CD14-positive monocyte (primary cell): ENCODE measurements around the gene SLC28A3. TPM values are rescaled to one million over a fixed set of nuclear protein-coding genes. Genes with fewer than 3 reads are reported as not detected.
"Not testable (repeated sequence)": the region's sequence is repeated elsewhere in the genome, so short reads cannot be mapped to it uniquely, and the experiment has no call there.

Experiments used
- DNase-seq, 3 donors: peaks; one replicate each; pipeline ENCODE4 v3.0.0-alpha.2; 2011 to 2022
- H2AFZ ChIP-seq: 2 replicates; pipeline ENCODE4 v1.6.0; 2012; ENCODE audit warnings: mild to moderate bottlenecking, low read depth, low read length, inconsistent platforms; ENCODE audit not compliant: insufficient read depth, poor library complexity, severe bottlenecking
- H3K27ac ChIP-seq, 2 donors: 1 replicate in 1 of 2; 2 replicates in 1 of 2; pipeline ENCODE4 v1.5.1; 2012 to 2013; ENCODE audit warnings: low read length in 2 of 2, control low read depth in 1 of 2, inconsistent platforms in 1 of 2, low read depth in 1 of 2, mild to moderate bottlenecking in 1 of 2
- H3K27me3 ChIP-seq, 2 donors: one replicate each; pipeline versions ENCODE4 v1.6.0 to v1.6.1; 2011 to 2013; ENCODE audit warnings: low read length in 2 of 2; ENCODE audit not compliant: control insufficient read depth in 2 of 2, insufficient read depth in 2 of 2
- H3K36me3 ChIP-seq, 2 donors: replicated peaks in 1 of 2; 1 replicate in 1 of 2; 2 replicates in 1 of 2; pipeline versions ENCODE4 v1.5.1 to v1.6.1; 2012 to 2013; ENCODE audit warnings: low read length in 2 of 2, control low read depth in 1 of 2, inconsistent platforms in 1 of 2, mild to moderate bottlenecking in 1 of 2; ENCODE audit not compliant: insufficient read depth in 2 of 2, control insufficient read depth in 1 of 2
- H3K4me1 ChIP-seq, 2 donors: 1 replicate in 1 of 2; 2 replicates in 1 of 2; pipeline versions ENCODE4 v1.5.1 to v1.6.1; 2012 to 2013; ENCODE audit warnings: low read length in 2 of 2, control low read depth in 1 of 2, inconsistent platforms in 1 of 2, mild to moderate bottlenecking in 1 of 2, moderate library complexity in 1 of 2; ENCODE audit not compliant: insufficient read depth in 2 of 2, control insufficient read depth in 1 of 2
- H3K4me2 ChIP-seq: replicated peaks from 2 replicates; pipeline ENCODE3; 2012; ENCODE audit warnings: low read length, moderate library complexity, mild to moderate bottlenecking; ENCODE audit not compliant: poor library complexity, severe bottlenecking; ENCODE audit errors: extremely low read depth
- H3K4me3 ChIP-seq, 3 experiments: fragments of 200-600 bp in 1 of 3; sonication (generic) in 1 of 3; replicated peaks in 1 of 3; 1 replicate in 2 of 3; 2 replicates in 1 of 3; pipeline ENCODE4 v1.5.1; 2011 to 2013; ENCODE audit warnings: low read length in 3 of 3, mild to moderate bottlenecking in 3 of 3, control low read depth in 2 of 3, low read depth in 2 of 3, inconsistent platforms in 1 of 3, moderate library complexity in 1 of 3
- H3K79me2 ChIP-seq: 2 replicates; pipeline ENCODE4 v1.6.0; 2012; ENCODE audit warnings: mild to moderate bottlenecking, control low read depth, inconsistent platforms, low read length, moderate library complexity; ENCODE audit not compliant: insufficient read depth
- H3K9ac ChIP-seq: 2 replicates; pipeline ENCODE4 v1.6.0; 2017; ENCODE audit warnings: low read length, mild to moderate bottlenecking; ENCODE audit not compliant: insufficient read depth, poor library complexity, severe bottlenecking
- H3K9me3 ChIP-seq, 2 donors: replicated peaks in 1 of 2; 1 replicate in 1 of 2; 2 replicates in 1 of 2; pipeline versions ENCODE4 v1.5.1 to v1.6.1; 2012 to 2013; ENCODE audit warnings: low read length in 2 of 2, control low read depth in 1 of 2; ENCODE audit not compliant: control insufficient read depth in 1 of 2, insufficient read depth in 1 of 2
- H4K20me1 ChIP-seq: 2 replicates; pipeline ENCODE4 v1.6.0; 2012; ENCODE audit warnings: mild to moderate bottlenecking, low read length, control low read depth, moderate library complexity; ENCODE audit not compliant: insufficient read depth
- H3K27ac Mint-ChIP-seq, 7 donors: one replicate each; pipeline ENCODE4 v1.8.0; 2020; ENCODE audit warnings: mild to moderate bottlenecking in 7 of 7, mixed read lengths in 7 of 7, moderate library complexity in 6 of 7, inconsistent platforms in 2 of 7
- H3K27me3 Mint-ChIP-seq, 3 donors: one replicate each; pipeline ENCODE4 v1.8.0; 2021 to 2022; ENCODE audit warnings: low read depth in 3 of 3, mild to moderate bottlenecking in 3 of 3, mixed read lengths in 3 of 3, moderate library complexity in 3 of 3, inconsistent platforms in 1 of 3
- H3K36me3 Mint-ChIP-seq, 2 donors: one replicate each; pipeline ENCODE4 v1.8.0; 2020; ENCODE audit warnings: mixed read lengths in 2 of 2, inconsistent platforms in 1 of 2, mild to moderate bottlenecking in 1 of 2
- H3K4me1 Mint-ChIP-seq: one replicate; pipeline ENCODE4 v1.8.0; 2020; ENCODE audit warnings: mild to moderate bottlenecking, mixed read lengths
- H3K4me3 Mint-ChIP-seq, 2 donors: one replicate each; pipeline ENCODE4 v1.8.0; 2020; ENCODE audit warnings: mild to moderate bottlenecking in 2 of 2, mixed read lengths in 2 of 2, moderate library complexity in 1 of 2
- H3K9me3 Mint-ChIP-seq, 7 donors: one replicate each; pipeline ENCODE4 v1.8.0; 2020 to 2022; ENCODE audit warnings: mixed read lengths in 7 of 7, mild to moderate bottlenecking in 6 of 7, moderate library complexity in 6 of 7, inconsistent platforms in 2 of 7
- WGBS: methylation state at CpG from one replicate; pipeline ENCODE4 v1.1.5; 2013; ENCODE audit warnings: missing lambda C conversion rate; ENCODE audit not compliant: insufficient coverage; 5-methylcytosine and 5-hydroxymethylcytosine counted together
- intact Hi-C, 2 donors: fragments of 100-400 bp; cut with micrococcal nuclease; formaldehyde crosslinking; loops; one replicate each; pipeline versions ENCODE4 v1.15.0 to v1.15.1; 2023
- polyA plus RNA-seq, 3 donors: library from polyadenylated mRNA; depleted of rRNA in 1 of 3; unstranded in 2 of 3; stranded (reverse) in 1 of 3; fragments of 300-500 nt in 2 of 3; fragments of >200 nt in 1 of 3; fragmentation: Illumina TruSeq in 2 of 3; gene quantifications; 1 replicate in 2 of 3; 2 replicates in 1 of 3; pipeline ENCODE4 v1.2.3, GENCODE V29; 2012 to 2021
- TF ChIP-seq, protein P1 (sequence below): fragments of 200-600 bp; IDR thresholded peaks from one replicate; pipeline ENCODE4 v1.8.0; 2022; ENCODE audit warnings: antibody characterized with exemption, mild to moderate bottlenecking

Gene SLC28A3
- polyA plus RNA-seq, 3 donors: 1.9 TPM; not detected in 2

DNA sequence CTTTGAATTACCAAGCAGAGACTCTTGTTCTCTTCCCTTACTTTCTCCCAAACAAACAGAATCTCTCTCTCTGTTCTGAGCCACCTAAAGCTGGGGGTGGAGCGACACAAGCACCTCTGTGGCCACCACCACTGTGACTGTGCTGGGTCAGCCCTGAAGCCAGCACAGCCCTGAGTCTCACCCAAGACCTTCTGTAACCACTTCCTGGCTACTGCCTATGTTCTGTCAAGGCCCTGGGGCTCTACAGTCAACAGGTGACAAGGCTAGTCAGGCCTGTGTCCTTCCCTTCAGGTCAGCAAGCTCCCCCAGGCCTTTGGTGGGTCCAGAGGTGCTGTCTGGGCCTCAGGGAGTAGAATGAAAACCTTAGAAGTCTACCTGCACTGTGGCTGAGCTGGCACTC, 26.1 kb upstream of the SLC28A3 start:
- no peaks in the 10 kb centered on the region for H4K20me1 ChIP-seq
- H3K4me1 ChIP-seq: peaks cover 64 to 65% of the 10 kb centered on the region in 2 donors
- WGBS: 83% methylated on average over 1 of the region's 1 CpG
- no peak for DNase-seq
- no peaks in the 10 kb centered on the region for H3K27me3 ChIP-seq
- intact Hi-C loops: no loop called here
- H3K4me3 ChIP-seq: no peak overlapping the region
- H3K27me3 Mint-ChIP-seq: peaks cover 0 to 3% (median 2%) of the 10 kb centered on the region in 3 donors
- peaks cover 79% of the 10 kb centered on the region for H3K4me1 Mint-ChIP-seq
- H3K27ac ChIP-seq: no peak overlapping the region
- peaks cover 2 to 9% of the 10 kb centered on the region in 2 donors for H3K36me3 Mint-ChIP-seq
- peak overlapping the region in 1 of 7 donors; percentile 63 for H3K27ac Mint-ChIP-seq
- H3K4me3 Mint-ChIP-seq: no peak overlapping the region
- peaks cover 0 to 3% (median 1%) of the 10 kb centered on the region in 7 donors for H3K9me3 Mint-ChIP-seq
- TF ChIP-seq, protein P1, sequence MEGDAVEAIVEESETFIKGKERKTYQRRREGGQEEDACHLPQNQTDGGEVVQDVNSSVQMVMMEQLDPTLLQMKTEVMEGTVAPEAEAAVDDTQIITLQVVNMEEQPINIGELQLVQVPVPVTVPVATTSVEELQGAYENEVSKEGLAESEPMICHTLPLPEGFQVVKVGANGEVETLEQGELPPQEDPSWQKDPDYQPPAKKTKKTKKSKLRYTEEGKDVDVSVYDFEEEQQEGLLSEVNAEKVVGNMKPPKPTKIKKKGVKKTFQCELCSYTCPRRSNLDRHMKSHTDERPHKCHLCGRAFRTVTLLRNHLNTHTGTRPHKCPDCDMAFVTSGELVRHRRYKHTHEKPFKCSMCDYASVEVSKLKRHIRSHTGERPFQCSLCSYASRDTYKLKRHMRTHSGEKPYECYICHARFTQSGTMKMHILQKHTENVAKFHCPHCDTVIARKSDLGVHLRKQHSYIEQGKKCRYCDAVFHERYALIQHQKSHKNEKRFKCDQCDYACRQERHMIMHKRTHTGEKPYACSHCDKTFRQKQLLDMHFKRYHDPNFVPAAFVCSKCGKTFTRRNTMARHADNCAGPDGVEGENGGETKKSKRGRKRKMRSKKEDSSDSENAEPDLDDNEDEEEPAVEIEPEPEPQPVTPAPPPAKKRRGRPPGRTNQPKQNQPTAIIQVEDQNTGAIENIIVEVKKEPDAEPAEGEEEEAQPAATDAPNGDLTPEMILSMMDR: no peak
- H3K79me2 ChIP-seq: no peaks in the 10 kb centered on the region
- no peaks in the 10 kb centered on the region for H3K36me3 ChIP-seq
- H3K4me2 ChIP-seq: no peak overlapping the region
- H3K9me3 ChIP-seq: no peaks in the 10 kb centered on the region
- no peak overlapping the region for H3K9ac ChIP-seq
- H2AFZ ChIP-seq: no peak overlapping the region

DNA sequence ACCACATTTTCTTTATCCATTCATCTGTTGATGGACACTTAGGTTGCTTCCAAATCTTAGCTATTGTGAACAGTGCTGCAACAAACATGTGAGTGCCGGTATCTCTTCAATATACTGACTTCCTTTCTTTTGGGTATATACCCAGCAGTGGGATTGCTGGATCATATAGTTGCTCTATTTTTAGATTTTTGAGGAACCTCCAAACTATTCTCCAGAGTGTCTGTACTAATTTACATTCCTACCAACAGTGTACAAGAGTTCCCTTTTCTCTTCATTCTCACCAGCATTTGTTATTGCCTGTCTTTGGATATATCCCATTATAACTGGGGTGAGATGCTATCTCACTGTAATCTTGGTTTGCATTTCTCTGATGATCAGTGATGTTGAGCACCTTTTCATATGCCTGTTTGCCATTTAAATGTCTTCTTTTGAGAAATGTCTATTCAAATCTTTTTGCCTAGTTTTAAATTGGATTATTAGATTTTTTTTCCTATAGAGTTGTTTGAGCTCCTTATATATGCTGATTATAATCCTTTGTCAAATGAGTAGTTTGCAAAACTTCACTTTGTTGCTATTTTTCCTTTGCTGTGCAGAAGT, 24.4 kb upstream of the SLC28A3 start:
- intact Hi-C loops, H2AFZ ChIP-seq, H3K36me3 ChIP-seq, H3K79me2 ChIP-seq, H3K9me3 ChIP-seq, H3K27me3 Mint-ChIP-seq, H3K27ac ChIP-seq, H3K4me3 Mint-ChIP-seq, H3K27me3 ChIP-seq, H3K9ac ChIP-seq, H3K4me3 ChIP-seq, H3K9me3 Mint-ChIP-seq, H3K4me2 ChIP-seq, H4K20me1 ChIP-seq, H3K36me3 Mint-ChIP-seq: not testable (repeated sequence)
- peaks cover 71% of the 10 kb centered on the region for H3K4me1 Mint-ChIP-seq
- H3K27ac Mint-ChIP-seq: peak overlapping the region in 1 of 7 donors; percentile 22
- peak in 2 of 3 donors; percentile 16 to 32 for DNase-seq
- WGBS: no CpG with 5 or more reads among the region's 1 CpG
- peaks cover 48 to 57% of the 10 kb centered on the region in 2 donors for H3K4me1 ChIP-seq
